Transverse colon (tissue), 4 donors: ENCODE data around the gene TTC39C. TPM values are rescaled to one million over a fixed set of nuclear protein-coding genes. Genes with fewer than 3 reads are reported as not detected.

Source experiments
- DNase-seq: peaks from one replicate; pipeline ENCODE4 v3.0.0-alpha.2; 2019
- H3K27ac ChIP-seq, 4 donors: fragments of 200-600 bp; sonication (generic); 2 replicates each; pipeline ENCODE4 v1.5.1; 2016 to 2018; ENCODE audit warnings: inconsistent platforms in 4 of 4
- H3K27me3 ChIP-seq: fragments of 200-600 bp; sonication (generic); 2 replicates; pipeline ENCODE4 v1.5.1; 2017; ENCODE audit warnings: inconsistent platforms
- H3K36me3 ChIP-seq, 4 donors: fragments of 200-600 bp; sonication (generic); 2 replicates each; pipeline ENCODE4 v1.5.1; 2017 to 2019; ENCODE audit warnings: inconsistent platforms in 4 of 4
- H3K4me1 ChIP-seq, 4 donors: fragments of 200-600 bp; sonication (generic); 2 replicates each; pipeline ENCODE4 v1.5.1; 2017 to 2020; ENCODE audit warnings: inconsistent platforms in 4 of 4
- H3K4me3 ChIP-seq, 4 donors: fragments of 200-600 bp; sonication (generic); 1 replicate in 1 of 4; 2 replicates in 3 of 4; pipeline versions ENCODE4 v1.5.1 to v1.6.1; 2017 to 2019; ENCODE audit warnings: inconsistent platforms in 4 of 4
- H3K9me3 ChIP-seq, 2 donors: fragments of 200-600 bp; sonication (generic); 2 replicates each; pipeline ENCODE4 v1.5.1; 2017 to 2019; ENCODE audit warnings: inconsistent platforms in 2 of 2
- CTCF ChIP-seq, 5 experiments: fragments of 200-600 bp in 3 of 5; fragments of 450-650 bp in 2 of 5; sonication (generic) in 3 of 5; IDR thresholded peaks; 1 replicate in 2 of 5; 2 replicates in 3 of 5; pipeline ENCODE4 v1.5.1; 2016 to 2017; ENCODE audit warnings: antibody characterized with exemption in 5 of 5, inconsistent platforms in 3 of 5, mild to moderate bottlenecking in 2 of 5, moderate library complexity in 1 of 5
- EP300 ChIP-seq: sonication (generic); formaldehyde crosslinking; IDR thresholded peaks from one replicate; pipeline ENCODE4 v1.6.1; 2017; ENCODE audit warnings: antibody characterized with exemption, low read depth
- POLR2A ChIP-seq: fragments of 450-650 bp; IDR thresholded peaks from one replicate; pipeline ENCODE4 v1.6.1; 2016; ENCODE audit warnings: antibody characterized with exemption, mild to moderate bottlenecking, moderate library complexity
- POLR2AphosphoS5 ChIP-seq, 3 donors: sonication (generic); formaldehyde crosslinking; IDR thresholded peaks; one replicate each; pipeline ENCODE4 v1.6.1; 2016; ENCODE audit warnings: antibody characterized with exemption in 3 of 3
- WGBS, 2 donors: methylation state at CpG; one replicate each; pipeline ENCODE4 v1.1.5; 2018; ENCODE audit warnings: low coverage in 1 of 2; 5-methylcytosine and 5-hydroxymethylcytosine counted together
- in situ Hi-C, 4 donors: fragments of 200-750 bp; cut with MboI; loops; one replicate each; pipeline versions ENCODE4 v1.15.0 to v1.15.1; 2017; ENCODE audit warnings: low sequenced_read_pairs in 3 of 4, low pct_ligation_motif_present in 1 of 4, low pct_unique_long_range_greater_than_20kb in 1 of 4
- intact Hi-C: fragments of 100-400 bp; cut with DNase I; formaldehyde crosslinking; loops from one replicate; pipeline ENCODE4 v1.15.1; 2023; ENCODE audit warnings: low total_unique reads
- total RNA-seq, 4 donors: library from RNA; depleted of rRNA; stranded (reverse); fragments of >200 nt; gene quantifications; one replicate each; pipeline ENCODE4 v1.1.0, GENCODE V29; 2016

Gene TTC39C
- total RNA-seq, 4 donors from 2014 or later = 4.8 to 18.4 (median 7.4) TPM

DNA sequence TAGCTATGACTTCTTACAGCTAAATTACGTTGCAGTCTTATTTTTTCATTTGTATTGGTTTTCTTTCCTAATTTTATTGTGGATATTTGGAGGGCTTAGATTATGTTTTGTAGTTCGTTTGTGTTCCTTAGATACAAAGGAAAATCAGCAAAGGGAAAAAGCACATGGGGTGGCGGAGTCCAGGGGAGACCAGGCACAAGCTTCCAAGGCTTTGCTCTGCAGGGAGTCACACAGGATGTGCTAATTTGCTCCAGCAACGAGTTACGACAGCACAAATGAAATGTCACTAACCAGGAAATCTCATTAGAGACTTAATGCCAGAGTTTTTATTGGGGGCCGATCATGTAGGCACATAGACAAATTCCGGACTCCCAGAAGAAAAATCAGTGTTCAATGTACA lies 63.8 kb downstream of the TTC39C start:
- Histone ChIP-seq H3K27me3 (no peaks in the 10 kb centered on the region), H3K27ac (no peak overlapping the region), H3K4me1 (peaks cover 0 to 14% (median 6%) of the 10 kb centered on the region in 4 donors), H3K36me3 (peaks cover 0 to 5% (median 0%) of the 10 kb centered on the region in 4 donors), H3K9me3 (no peaks in the 10 kb centered on the region), H3K4me3 (no peak overlapping the region)
- in situ Hi-C loops (no loop called here), intact Hi-C loops (no loop called here)
- no peak for TF ChIP-seq POLR2A
- TF ChIP-seq POLR2AphosphoS5 (IDR thresholded peaks at IDR 0.05) = no peak
- TF ChIP-seq EP300 = no peak
- TF ChIP-seq CTCF (IDR thresholded peaks at IDR 0.05) = no peak
- no peak for DNase-seq
- 75 to 80% methylated on average over 5 to 7 of the region's 7 CpGs for WGBS, 2 donors

- intact Hi-C loops = no loop called here
- no peaks in the 10 kb centered on the region for H3K27me3 ChIP-seq
Measured at GRCh38 chr18:24080861-24081260, 66.3 kb downstream of the TTC39C start.

GRCh38 chr18:24083550-24083949 lies 69.0 kb downstream of the TTC39C start:
- intact Hi-C loops (no loop called here), in situ Hi-C loops (no loop called here)
- no peak for DNase-seq
- Histone ChIP-seq H3K4me3 (no peak overlapping the region), H3K9me3 (no peaks in the 10 kb centered on the region), H3K4me1 (no peaks in the 10 kb centered on the region), H3K27ac (no peak overlapping the region), H3K36me3 (peaks cover 0 to 5% (median 0%) of the 10 kb centered on the region in 4 donors), H3K27me3 (no peaks in the 10 kb centered on the region)
- WGBS, 2 donors = 90 to 91% methylated on average over 3 of the region's 3 CpGs
- TF ChIP-seq EP300 (no peak), POLR2AphosphoS5 (IDR thresholded peaks at IDR 0.05) (no peak), CTCF (IDR thresholded peaks at IDR 0.05) (no peak), POLR2A (no peak)

More at GRCh38 chr18:24080861-24081260, 66.3 kb downstream of the TTC39C start:
- in situ Hi-C loops = no loop called here
- DNase-seq = no peak
- H3K4me1 ChIP-seq = peaks cover 0 to 11% (median 4%) of the 10 kb centered on the region in 4 donors
- WGBS, 2 donors = 89 to 94% methylated on average over 5 to 7 of the region's 7 CpGs
- no peak for TF ChIP-seq POLR2A
- no peak for TF ChIP-seq CTCF (IDR thresholded peaks at IDR 0.05)
- no peak for TF ChIP-seq POLR2AphosphoS5 (IDR thresholded peaks at IDR 0.05)
- no peak for TF ChIP-seq EP300
- no peak overlapping the region for H3K27ac ChIP-seq
- H3K36me3 ChIP-seq = peaks cover 0 to 5% (median 0%) of the 10 kb centered on the region in 4 donors
- no peak overlapping the region for H3K4me3 ChIP-seq
- H3K9me3 ChIP-seq = no peaks in the 10 kb centered on the region

DNA sequence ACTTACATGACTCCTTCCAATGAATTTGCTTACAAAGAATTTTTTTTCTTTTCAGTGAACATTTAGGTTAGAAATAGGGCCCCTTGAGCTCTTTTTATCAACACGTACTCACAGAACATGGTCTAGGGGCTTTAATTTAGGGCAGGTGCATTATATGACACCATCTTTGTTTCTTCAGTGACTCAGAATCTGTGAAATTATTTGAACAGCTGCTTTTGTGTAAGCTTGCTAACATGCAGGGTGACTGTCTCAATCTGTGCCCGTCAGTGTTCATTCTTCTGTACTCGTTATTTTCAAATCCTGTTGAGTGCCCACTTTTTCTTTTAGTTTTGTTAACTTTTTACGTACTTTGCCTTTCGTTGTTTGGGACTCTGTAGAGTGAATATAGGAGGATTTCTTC lies 71.5 kb downstream of the TTC39C start:
- in situ Hi-C loops = no loop called here
- no peak overlapping the region for H3K27ac ChIP-seq
- no peaks in the 10 kb centered on the region for H3K36me3 ChIP-seq
- WGBS, 2 donors = 44 to 45% methylated on average over 5 of the region's 5 CpGs
- no peaks in the 10 kb centered on the region for H3K27me3 ChIP-seq
- H3K9me3 ChIP-seq = no peaks in the 10 kb centered on the region
- no peaks in the 10 kb centered on the region for H3K4me1 ChIP-seq
- DNase-seq = no peak
- TF ChIP-seq POLR2AphosphoS5 (IDR thresholded peaks at IDR 0.05) (no peak), POLR2A (no peak), EP300 (no peak), CTCF (IDR thresholded peaks at IDR 0.05) (no peak)
- intact Hi-C loops = no loop called here
- H3K4me3 ChIP-seq = no peak overlapping the region
